SJSA1 (cell line): Measurements from ENCODE around the gene CREM. TPM values are rescaled to one million over a fixed set of nuclear protein-coding genes. Genes with fewer than 3 reads are reported as not detected.
A peak's percentile ranks its signal among the peaks of the same experiment; 100 is the strongest.
"Not testable (repeated sequence)": the region's sequence is repeated elsewhere in the genome, so short reads cannot be mapped to it uniquely, and the experiment has no call there.

Source experiments
- DNase-seq, 2 experiments: peaks; one replicate each; pipeline ENCODE4 v3.0.0-alpha.2; 2015 to 2020; ENCODE audit warnings: low spot score in 2 of 2, low read depth in 1 of 2
- H3K27ac ChIP-seq: fragments of 250-450 bp; sonication (Bioruptor Pico); 2 replicates; pipeline ENCODE4 v1.5.1; 2020; ENCODE audit warnings: mild to moderate bottlenecking, moderate library complexity
- H3K27me3 ChIP-seq: fragments of 250-450 bp; sonication (Bioruptor Pico); replicated peaks from 2 replicates; pipeline ENCODE4 v1.5.1; 2020; ENCODE audit warnings: mild to moderate bottlenecking, moderate library complexity
- H3K36me3 ChIP-seq: fragments of 250-450 bp; sonication (Bioruptor Pico); 2 replicates; pipeline ENCODE4 v1.5.1; 2020; ENCODE audit warnings: mild to moderate bottlenecking
- H3K4me1 ChIP-seq: fragments of 250-450 bp; sonication (Bioruptor Pico); replicated peaks from 2 replicates; pipeline ENCODE4 v1.6.1; 2021; ENCODE audit warnings: mild to moderate bottlenecking
- H3K4me3 ChIP-seq: fragments of 250-450 bp; sonication (Bioruptor Pico); 2 replicates; pipeline ENCODE4 v1.5.1; 2020; ENCODE audit warnings: mild to moderate bottlenecking
- H3K9me3 ChIP-seq: fragments of 250-450 bp; sonication (Bioruptor Pico); replicated peaks from 2 replicates; pipeline ENCODE4 v1.5.1; 2020; ENCODE audit warnings: mild to moderate bottlenecking
- total RNA-seq: library from RNA; depleted of rRNA; stranded (reverse); fragments of >200 nt; shearing (Covaris generic); gene quantifications from 2 replicates; pipeline ENCODE4 v1.2.3, GENCODE V29; 2014

Gene CREM
- total RNA-seq, 1 experiment from 2014 or later = 38.6 TPM

DNA sequence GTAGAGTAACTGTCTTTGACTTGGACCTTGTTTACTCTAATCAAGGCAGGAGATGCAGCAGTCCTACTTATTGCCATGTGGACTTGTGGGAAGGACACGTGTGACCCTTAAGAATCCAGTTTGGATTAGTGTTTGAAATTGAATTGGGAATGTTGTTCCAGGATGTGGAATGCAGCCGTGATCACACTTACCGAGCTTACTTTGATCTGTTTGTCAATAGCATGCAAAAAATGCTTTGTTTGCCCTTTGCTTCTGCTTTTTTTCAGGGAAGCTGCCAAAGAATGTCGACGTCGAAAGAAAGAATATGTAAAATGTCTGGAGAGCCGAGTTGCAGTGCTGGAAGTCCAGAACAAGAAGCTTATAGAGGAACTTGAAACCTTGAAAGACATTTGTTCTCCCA lies 84.7 kb downstream of the CREM start:
- no peaks in the 10 kb centered on the region for H3K36me3 ChIP-seq
- H3K4me1 ChIP-seq = peaks cover 25% of the 10 kb centered on the region
- peak in 1 of 2 experiments; percentile 19 for DNase-seq
- H3K27me3 ChIP-seq = no peaks in the 10 kb centered on the region
- peak overlapping the region; percentile 22 for H3K27ac ChIP-seq
- H3K4me3 ChIP-seq = no peak overlapping the region
- H3K9me3 ChIP-seq = no peaks in the 10 kb centered on the region

DNA sequence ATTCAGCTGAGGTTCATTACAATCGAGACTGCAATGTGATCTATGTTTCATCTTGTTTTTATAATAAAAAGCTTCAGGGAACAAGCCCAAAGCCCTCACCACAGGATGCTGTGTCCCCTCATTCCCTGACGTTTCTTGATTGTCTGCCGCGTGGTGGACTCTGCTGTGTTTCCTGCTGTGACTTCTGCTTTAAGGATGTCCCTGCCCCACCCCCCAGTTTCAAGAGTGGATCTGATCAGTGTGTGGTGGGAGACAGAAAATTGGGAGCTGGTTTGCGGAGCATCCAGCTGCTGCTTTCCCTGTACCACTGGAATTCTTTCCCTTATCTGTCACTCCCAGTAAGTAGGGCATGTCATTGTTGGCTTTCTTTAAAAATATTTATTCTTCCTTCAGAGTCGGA lies 86.2 kb downstream of the CREM start:
- H3K4me3 ChIP-seq = peak overlapping the region; percentile 15
- H3K36me3 ChIP-seq = no peaks in the 10 kb centered on the region
- H3K9me3 ChIP-seq = no peaks in the 10 kb centered on the region
- H3K27me3 ChIP-seq = no peaks in the 10 kb centered on the region
- H3K4me1 ChIP-seq = peaks cover 25% of the 10 kb centered on the region
- DNase-seq = peak; percentile 69 to 74
- H3K27ac ChIP-seq = peak overlapping the region; percentile 51

DNA sequence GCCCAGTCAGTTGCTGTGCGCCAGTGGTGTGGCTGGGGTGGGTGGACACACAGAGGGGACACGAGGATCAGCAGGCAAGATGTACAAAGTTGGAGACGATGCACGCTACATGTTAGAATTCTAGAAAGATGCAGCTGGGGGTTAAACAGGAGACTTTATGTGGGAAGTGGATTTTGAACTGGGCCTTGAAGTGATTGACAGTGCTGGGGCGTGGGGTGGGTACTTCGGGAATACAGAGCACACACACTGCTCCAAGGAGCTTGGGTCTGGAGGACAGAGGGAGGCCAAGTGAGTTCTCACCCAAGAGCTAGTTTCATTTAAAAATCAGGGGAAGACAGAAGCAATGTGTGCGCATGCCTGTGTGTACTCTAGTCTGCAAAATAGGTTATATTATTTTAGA lies 87.1 kb downstream of the CREM start:
- no peaks in the 10 kb centered on the region for H3K9me3 ChIP-seq
- H3K27ac ChIP-seq = no peak overlapping the region
- no peak overlapping the region for H3K4me3 ChIP-seq
- DNase-seq = no peak
- H3K27me3 ChIP-seq = no peaks in the 10 kb centered on the region
- no peaks in the 10 kb centered on the region for H3K36me3 ChIP-seq
- peaks cover 25% of the 10 kb centered on the region for H3K4me1 ChIP-seq

DNA sequence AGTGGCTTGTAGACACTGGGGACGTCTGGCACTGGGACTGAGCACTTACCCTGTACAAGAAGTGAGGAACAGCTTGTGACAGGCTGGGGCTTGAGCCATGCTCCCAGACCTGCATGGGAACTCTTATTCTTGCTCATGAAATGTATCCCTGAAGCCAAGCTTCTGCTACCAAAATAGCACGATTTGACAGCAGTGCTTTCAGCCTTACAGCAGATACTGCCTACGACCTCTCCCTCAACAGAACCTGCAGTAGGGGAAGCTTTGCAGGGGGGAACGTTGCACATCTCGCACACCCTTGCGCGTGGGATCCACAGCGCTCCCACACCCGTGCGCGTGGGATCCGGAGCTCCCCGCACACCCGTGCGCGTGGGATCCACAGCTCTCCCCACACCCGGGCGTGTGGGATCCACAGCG lies 88.0 kb downstream of the CREM start:
- H3K9me3 ChIP-seq = no peaks in the 10 kb centered on the region
- H3K36me3 ChIP-seq = no peaks in the 10 kb centered on the region
- no peaks in the 10 kb centered on the region for H3K27me3 ChIP-seq
- H3K4me1 ChIP-seq = peaks cover 28% of the 10 kb centered on the region
- no peak for DNase-seq
- no peak overlapping the region for H3K4me3 ChIP-seq
- no peak overlapping the region for H3K27ac ChIP-seq

DNA sequence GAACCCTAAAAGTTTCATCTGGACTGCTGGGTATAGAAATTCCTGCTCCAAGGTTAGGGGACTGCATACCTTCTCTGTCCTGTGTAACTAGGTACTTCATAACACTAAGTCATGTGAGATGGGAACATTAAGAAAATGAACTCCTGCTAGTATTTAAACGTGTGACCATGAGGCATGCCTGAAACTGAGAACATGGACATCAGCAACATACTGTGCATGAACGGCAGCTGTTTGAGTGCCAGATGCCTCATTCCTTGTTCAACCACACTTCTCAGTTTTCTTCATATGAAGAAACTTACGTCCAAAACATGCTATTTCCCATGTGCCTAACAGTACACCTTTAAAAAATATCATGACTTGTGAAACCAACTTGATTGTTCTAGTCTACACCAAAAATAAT lies 88.5 kb downstream of the CREM start:
- no peaks in the 10 kb centered on the region for H3K9me3 ChIP-seq
- DNase-seq = no peak

DNA sequence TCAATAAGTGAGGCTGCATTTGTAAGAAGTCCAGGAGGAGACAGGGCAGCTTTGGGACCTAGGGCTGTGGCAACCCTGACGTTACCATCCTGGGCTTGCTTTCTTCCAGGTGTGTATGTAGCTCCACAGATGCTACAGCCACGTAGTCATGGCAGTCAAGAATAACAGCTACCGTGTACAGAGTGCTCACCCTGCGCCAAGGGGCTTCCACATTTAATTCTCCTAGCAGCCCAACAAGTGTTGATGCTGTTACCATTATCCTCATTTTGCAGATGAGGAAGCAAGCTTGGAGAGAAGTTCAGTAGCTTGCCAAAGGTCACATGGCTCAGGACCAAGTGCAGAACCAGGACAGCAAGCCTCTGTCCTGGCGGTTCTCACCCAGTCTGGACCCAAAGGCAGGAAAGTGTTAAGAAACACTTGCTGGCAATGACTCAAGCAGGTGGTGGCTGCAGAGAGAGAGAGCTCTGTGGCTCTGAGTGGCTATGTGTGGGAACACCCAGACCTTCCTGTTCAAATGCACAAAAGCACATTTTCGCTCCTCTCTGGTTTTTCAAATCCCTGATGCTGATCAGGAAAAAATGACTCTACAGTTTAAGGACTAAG lies 89.8 kb downstream of the CREM start:
- Histone ChIP-seq H3K4me1 (peaks cover 20% of the 10 kb centered on the region), H3K27me3 (no peaks in the 10 kb centered on the region), H3K27ac (no peak overlapping the region), H3K36me3 (no peaks in the 10 kb centered on the region), H3K4me3 (no peak overlapping the region), H3K9me3 (no peaks in the 10 kb centered on the region)
- no peak for DNase-seq

More for the DNA sequence above, 88.5 kb downstream of the CREM start:
- Histone ChIP-seq H3K4me3 (no peak overlapping the region), H3K36me3 (no peaks in the 10 kb centered on the region), H3K4me1 (peaks cover 28% of the 10 kb centered on the region), H3K27ac (no peak overlapping the region), H3K27me3 (no peaks in the 10 kb centered on the region)

DNA sequence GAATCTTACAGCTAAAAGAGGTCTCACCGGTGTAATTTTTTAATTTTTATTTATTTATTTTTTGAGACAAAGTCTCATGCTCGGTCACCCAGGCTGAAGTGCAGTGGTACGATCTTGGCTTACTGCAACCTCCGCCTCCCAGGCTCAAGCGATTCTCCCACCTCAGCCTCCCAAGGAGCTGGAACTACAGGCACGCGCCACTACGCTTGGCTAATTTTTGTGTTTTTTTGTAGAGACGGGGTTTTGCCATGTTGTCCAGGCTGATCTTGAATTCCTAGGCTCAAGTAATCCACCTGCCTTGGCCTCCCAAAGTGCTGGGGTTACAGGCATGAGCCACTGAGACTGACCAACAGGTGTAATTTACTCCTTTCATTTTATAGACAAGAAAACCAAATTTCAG lies 90.3 kb downstream of the CREM start:
- H3K27me3 ChIP-seq, H3K36me3 ChIP-seq, H3K27ac ChIP-seq, H3K9me3 ChIP-seq, DNase-seq, H3K4me3 ChIP-seq: not testable (repeated sequence)
- peaks cover 14% of the 10 kb centered on the region for H3K4me1 ChIP-seq

DNA sequence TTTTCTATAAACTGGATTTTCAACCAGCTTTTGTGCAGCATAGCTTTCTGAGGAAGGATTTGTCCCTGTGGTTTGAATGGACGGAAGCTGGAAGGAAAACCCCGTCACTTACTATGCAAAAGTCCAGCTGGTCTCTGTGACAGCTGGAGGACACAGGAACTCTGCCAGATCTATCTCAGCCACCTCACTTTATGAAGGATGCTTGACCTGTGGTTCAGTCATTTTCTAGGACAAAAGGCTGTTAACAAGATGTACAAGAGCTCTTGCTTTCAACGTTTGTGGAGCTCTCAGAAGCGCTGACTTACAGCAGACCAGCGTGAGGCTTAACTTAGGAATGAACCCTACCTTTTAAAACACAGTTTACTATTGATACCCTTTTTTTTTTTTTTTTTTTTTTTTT lies 90.8 kb downstream of the CREM start:
- peaks cover 9% of the 10 kb centered on the region for H3K4me1 ChIP-seq
- H3K27ac ChIP-seq = no peak overlapping the region
- DNase-seq = no peak
- H3K4me3 ChIP-seq = no peak overlapping the region
- no peaks in the 10 kb centered on the region for H3K36me3 ChIP-seq
- H3K27me3 ChIP-seq = no peaks in the 10 kb centered on the region
- no peaks in the 10 kb centered on the region for H3K9me3 ChIP-seq

DNA sequence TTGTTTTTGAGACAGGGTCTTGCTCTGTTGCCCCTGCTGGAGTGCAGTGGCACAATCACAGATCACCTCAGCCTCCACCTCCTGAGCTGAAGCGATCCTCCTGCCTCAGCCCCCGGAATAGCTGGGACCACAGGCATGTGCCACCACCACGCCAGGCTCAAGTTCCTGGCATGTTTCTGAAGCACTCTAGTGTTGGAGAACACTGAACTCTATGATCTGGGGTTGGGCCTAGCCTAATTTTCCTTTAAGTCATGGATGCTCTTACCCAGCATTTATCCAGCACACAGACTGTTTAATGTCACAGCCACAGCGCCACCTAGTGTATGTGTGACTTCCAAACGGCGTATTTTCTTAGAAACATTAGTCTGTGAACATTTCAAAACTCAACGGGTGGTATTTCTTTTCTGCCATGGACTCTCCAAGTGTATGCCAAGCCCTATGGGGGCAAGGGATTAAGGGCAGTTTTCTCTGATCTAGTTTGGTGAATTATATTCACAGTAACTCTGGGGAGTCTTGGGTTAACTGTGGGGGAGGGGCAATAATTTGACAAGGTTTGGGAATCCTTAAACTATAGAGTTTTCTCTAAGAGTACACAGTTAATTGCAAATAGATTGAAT lies 91.8 kb downstream of the CREM start:
- H3K36me3 ChIP-seq = no peaks in the 10 kb centered on the region
- H3K9me3 ChIP-seq = no peaks in the 10 kb centered on the region
- peak; percentile 68 to 80 for DNase-seq
- peaks cover 6% of the 10 kb centered on the region for H3K4me1 ChIP-seq
- H3K27me3 ChIP-seq = no peaks in the 10 kb centered on the region
- no peak overlapping the region for H3K27ac ChIP-seq
- no peak overlapping the region for H3K4me3 ChIP-seq

DNA sequence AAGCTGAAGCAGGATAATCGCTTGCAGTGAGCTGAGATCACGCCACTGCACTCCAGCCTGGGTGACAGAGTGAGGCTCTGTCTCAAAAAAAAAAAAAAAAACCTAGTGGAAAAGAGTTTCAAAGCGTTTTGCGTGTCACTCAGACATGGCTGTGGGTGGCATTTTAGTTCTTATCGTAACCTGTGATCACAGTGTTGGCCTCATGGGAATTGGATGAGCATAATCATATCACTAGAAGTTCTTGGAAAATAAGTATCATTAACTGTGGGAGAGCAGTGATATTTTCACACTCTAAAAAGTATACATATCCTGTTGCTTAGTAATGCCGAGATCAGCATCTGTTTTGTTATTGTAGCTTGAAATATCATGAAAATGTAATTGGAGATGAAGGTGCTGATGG lies 92.6 kb downstream of the CREM start:
- Histone ChIP-seq H3K4me1 (0 out of 2 replicates have a peak, but pooled peaks cover 3% of the 10 kb centered on the region), H3K4me3 (no peak overlapping the region), H3K27me3 (no peaks in the 10 kb centered on the region), H3K36me3 (no peaks in the 10 kb centered on the region), H3K9me3 (no peaks in the 10 kb centered on the region), H3K27ac (no peak overlapping the region)
- DNase-seq = no peak

DNA sequence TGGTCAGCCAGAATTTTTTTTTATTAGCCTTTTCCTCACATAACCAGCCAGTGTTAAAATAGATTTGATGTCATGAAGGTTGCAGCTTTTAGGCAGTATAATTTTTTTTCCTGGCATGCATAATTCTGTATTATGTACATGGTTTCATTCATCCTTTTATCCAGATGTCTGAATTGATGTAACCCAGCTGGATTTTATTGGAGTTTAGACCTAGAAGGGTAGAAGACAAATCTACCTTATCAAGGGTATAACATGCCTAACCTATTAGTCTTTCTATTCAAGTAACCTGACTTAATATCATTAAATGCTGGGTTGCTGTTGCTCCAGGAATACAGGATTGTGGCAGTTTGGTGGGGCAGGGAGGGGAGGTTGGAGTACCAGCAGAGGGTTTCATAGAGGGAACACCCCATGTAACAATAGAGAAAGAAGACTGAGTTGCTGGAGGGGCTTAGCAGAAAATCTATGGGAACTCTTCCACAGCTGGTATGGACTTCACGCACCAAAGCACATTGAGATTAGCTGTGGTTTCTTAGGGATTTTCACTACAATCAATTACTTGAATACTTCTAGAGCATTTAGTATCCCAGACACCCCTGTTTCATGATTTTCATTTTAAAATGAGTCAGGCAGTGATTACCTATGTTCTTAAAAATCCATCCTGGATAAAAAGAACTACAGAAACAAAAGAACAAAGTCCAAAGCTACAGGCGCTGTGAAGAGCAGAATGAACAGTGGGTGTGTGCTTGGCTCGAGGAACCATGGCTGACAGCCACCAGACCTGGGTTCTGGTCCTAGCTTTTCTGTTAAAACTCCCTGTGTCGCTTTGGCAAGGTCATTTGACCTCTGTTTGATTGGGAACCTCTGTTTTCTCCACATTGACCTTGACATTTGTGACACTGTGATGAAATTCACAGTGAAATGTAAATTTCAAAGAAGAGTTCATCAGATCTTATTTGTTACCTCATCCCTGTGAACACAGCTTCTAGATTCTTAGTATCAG lies 93.5 kb downstream of the CREM start:
- no peak overlapping the region for H3K4me3 ChIP-seq
- no peaks in the 10 kb centered on the region for H3K36me3 ChIP-seq
- H3K27me3 ChIP-seq = no peaks in the 10 kb centered on the region
- DNase-seq = no peak
- H3K4me1 ChIP-seq = 0 out of 2 replicates have a peak, but pooled peaks cover 3% of the 10 kb centered on the region
- no peak overlapping the region for H3K27ac ChIP-seq
- H3K9me3 ChIP-seq = no peaks in the 10 kb centered on the region

DNA sequence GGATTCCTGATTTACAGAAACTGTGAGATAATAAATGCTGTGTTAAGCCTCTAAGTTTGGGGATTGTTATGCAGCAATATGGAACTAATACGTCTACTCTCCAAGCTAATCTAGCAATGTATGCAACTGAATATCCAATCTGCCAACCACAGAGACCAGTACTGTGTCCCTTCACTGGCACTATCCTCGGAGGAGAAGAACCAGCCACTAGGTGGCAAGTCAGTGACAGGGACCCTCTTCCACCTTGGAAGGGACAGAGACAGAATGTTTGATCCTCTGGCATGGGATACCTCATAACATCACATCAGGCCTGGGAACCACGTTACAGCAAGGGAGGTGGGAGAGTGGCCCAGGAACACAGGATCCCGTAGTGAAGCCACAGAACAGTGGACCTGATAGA lies 96.4 kb downstream of the CREM start:
- no peak for DNase-seq
- no peak overlapping the region for H3K27ac ChIP-seq
- H3K27me3 ChIP-seq = no peaks in the 10 kb centered on the region
- H3K36me3 ChIP-seq = no peaks in the 10 kb centered on the region
- H3K4me1 ChIP-seq = 0 out of 2 replicates have a peak, but pooled peaks cover 3% of the 10 kb centered on the region
- H3K4me3 ChIP-seq = no peak overlapping the region
- H3K9me3 ChIP-seq = no peaks in the 10 kb centered on the region

DNA sequence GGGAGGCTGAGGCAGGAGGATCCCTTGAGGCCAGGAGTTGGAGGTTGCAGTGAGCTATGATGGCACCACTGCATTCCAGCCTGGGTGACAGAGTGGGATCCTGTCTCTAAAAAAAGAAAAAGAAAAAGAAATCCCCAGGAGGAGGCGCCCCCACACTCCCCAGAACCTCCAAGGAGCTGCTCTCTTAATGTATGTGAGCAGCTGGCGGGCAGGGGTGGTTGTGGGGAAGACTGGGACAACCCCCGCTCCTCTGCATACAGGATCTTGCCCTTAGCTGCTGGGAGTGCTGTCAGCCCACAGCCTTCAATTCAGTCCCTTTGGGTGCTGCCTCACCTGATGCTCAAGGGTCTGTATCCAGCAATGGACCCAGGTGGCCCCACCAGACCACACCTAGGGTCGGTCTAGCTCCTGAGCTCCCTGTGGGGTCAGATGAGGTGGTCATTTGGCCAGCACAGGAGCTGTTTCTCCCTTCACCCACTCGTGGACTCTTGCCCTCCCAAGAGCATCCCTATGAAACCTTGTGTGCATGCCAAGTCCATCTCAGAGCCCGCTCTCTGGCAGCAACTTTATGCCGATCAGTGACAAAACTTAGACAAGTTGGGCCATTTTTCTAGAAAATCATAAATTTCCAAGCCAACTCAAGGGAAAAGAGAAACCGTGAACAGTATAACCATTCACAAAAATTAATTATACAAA lies 97.5 kb downstream of the CREM start:
- Histone ChIP-seq H3K4me3 (no peak overlapping the region), H3K27me3 (no peaks in the 10 kb centered on the region), H3K27ac (no peak overlapping the region), H3K9me3 (no peaks in the 10 kb centered on the region), H3K4me1 (no peaks in the 10 kb centered on the region), H3K36me3 (no peaks in the 10 kb centered on the region)
- DNase-seq = no peak
